Fibroblast of pulmonary artery (primary cell): ENCODE measurements around the gene ITGA3.

Source experiments
- DNase-seq: peaks from one replicate; pipeline ENCODE4 v3.0.0-alpha.2; 2010; ENCODE audit warnings: low read depth
- H3K4me3 ChIP-seq: replicated peaks from 2 replicates; pipeline ENCODE4 v1.5.1; 2011; ENCODE audit warnings: low read depth, mild to moderate bottlenecking, control low read depth, low read length, moderate library complexity
- TF ChIP-seq, protein P1 (sequence below): IDR thresholded peaks from 2 replicates; pipeline ENCODE4 v1.5.1; 2011; ENCODE audit warnings: mild to moderate bottlenecking, control low read depth, low read length, inconsistent platforms; ENCODE audit errors: missing control alignments

Gene ITGA3

DNA sequence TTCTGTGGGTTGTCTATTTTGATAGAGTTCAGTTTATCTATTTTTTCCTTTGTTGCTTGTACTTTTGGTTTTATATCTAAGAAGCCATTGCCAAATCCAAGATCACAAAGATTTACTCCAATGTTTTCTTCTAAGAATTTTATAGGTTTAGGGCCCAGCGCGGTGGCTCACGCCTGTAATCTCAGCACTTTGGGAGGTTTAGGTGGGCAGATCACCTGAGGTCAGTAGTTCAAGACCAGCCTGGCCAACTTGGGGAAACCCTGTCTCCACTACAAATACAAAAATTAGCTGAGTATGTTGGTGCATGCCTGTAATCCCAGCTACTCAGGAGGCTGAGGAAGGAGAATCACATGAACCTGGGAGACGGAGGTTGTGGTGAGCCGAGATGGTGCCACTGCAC lies 13.7 kb upstream of the ITGA3 start:
- DNase-seq, result no peak
- TF ChIP-seq, protein P1, sequence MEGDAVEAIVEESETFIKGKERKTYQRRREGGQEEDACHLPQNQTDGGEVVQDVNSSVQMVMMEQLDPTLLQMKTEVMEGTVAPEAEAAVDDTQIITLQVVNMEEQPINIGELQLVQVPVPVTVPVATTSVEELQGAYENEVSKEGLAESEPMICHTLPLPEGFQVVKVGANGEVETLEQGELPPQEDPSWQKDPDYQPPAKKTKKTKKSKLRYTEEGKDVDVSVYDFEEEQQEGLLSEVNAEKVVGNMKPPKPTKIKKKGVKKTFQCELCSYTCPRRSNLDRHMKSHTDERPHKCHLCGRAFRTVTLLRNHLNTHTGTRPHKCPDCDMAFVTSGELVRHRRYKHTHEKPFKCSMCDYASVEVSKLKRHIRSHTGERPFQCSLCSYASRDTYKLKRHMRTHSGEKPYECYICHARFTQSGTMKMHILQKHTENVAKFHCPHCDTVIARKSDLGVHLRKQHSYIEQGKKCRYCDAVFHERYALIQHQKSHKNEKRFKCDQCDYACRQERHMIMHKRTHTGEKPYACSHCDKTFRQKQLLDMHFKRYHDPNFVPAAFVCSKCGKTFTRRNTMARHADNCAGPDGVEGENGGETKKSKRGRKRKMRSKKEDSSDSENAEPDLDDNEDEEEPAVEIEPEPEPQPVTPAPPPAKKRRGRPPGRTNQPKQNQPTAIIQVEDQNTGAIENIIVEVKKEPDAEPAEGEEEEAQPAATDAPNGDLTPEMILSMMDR, result no peak
- no peak overlapping the region for H3K4me3 ChIP-seq

DNA sequence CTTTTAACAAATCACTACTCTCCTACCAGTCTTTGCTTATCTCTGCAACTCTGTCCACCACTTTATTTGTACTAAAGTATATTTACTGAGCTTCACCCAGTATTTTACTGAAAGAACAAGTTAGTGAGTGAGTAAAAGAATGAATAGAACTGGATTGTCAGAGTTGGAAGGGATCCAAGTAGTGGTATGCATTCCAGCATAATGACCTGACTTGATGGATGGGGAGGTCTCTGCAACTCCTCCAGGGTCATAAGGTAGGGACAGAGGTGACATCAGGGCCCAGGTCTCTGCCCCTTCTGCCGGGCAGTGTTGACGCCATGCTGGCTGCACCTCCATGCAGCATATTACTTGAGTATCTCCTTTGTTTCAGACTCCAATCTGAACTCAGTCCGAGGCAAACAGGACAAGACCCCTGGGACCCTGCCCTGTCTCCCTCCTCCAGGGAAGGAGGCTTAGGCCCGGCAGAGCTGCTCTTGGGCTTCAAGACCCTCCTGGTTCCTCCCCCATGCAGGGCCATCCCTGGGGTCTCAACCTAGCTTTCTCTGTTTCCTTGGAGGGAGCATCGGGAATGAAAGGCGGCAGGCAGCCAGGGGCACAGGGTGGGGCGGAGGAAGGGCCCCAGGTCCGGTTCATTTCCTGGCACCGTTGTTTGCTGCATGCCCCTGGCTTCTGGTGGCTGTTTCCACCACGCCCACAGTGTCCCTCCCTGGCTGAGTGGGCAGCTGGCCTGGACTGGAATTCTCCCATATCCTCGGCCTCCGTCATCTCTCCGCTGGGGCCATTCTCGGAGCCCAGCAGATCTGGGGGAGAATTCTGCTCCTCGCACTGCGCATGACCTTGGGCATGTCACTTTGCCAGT lies 12.4 kb upstream of the ITGA3 start:
- H3K4me3 ChIP-seq, result no peak overlapping the region
- DNase-seq, result peak; percentile 56
- TF ChIP-seq, protein P1, result no peak

DNA sequence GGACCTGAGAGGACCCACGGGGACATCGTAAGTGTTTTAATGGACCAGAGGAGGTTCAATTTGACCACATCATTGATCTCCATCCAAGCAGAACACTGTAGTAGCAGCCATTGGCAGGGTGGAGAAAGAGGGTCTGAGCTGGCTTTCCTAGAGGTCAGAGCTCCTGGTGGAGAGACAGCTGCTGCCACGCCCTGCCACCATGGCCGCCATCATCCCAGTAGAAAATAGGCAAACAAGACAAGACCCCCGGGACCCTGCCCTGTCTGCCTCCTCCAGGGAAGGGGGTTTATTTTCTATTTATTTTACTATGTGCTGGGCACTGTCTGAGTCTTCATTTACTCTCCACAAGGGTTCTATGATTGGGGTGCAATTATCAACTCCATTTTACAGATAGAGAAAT lies 11.4 kb upstream of the ITGA3 start:
- DNase-seq, result no peak
- TF ChIP-seq, protein P1, result no peak
- H3K4me3 ChIP-seq, result no peak overlapping the region

DNA sequence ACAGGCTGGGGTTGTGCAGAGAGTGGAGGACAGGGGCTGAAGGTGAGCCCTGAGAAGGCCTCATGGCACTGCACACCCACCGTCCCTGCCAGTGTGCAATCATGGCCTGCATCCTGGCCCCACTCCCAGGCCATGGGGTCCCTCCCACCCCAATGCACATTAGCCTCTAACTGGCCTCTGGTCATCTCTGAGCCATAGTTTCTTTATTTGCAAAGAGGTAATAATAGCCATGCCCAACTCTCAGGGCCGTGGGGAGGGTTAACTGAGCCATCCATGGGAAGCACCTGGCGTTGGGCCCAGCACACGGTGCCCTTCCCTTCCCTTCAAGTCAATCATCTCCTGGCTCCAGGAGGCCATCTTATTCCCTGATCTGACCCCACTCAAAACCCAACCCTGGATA lies 10.8 kb upstream of the ITGA3 start:
- TF ChIP-seq, protein P1, result no peak
- no peak for DNase-seq
- H3K4me3 ChIP-seq, result no peak overlapping the region

DNA sequence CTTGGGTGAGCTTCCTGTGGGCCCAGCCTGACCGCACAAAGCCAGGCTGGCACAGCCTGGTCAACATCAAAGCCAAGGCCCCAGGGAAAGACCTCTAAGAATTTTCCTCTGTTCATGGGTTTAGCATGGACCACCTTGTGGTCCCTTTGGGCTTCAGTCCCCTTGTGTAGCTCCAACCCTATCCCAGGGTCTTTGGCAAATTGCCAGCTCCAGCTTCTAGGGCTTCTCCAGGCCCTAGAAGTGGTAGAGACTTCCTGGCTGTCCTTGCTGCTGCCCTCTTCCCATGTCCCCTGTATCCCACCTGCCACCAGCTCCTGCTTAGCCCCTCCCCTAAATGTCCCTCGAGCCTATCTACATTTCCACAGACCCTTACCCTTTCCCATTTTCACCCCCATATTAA lies 9.7 kb upstream of the ITGA3 start:
- TF ChIP-seq, protein P1, result no peak
- no peak for DNase-seq
- H3K4me3 ChIP-seq, result no peak overlapping the region

DNA sequence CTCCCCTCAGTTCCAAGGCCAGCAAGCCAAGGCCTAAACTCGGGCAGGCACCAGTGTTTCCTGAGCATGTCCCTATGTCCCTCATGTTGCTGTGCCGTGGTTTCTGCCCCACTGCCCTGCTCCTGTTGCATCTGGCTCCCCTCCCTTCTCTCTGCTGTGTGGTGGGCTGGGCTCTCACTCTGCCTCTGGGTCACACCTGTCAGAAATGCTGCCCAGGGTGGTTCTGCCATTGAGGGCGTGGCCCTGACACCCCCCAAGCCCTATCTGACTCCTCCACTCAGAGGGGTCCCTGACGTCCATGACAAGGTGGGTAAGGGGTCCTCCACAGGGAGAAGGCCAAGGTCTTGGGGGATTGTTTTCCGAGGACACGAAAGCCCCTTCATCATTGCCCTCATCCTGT lies 9.2 kb upstream of the ITGA3 start:
- H3K4me3 ChIP-seq, result no peak overlapping the region
- TF ChIP-seq, protein P1, result no peak
- DNase-seq, result no peak

DNA sequence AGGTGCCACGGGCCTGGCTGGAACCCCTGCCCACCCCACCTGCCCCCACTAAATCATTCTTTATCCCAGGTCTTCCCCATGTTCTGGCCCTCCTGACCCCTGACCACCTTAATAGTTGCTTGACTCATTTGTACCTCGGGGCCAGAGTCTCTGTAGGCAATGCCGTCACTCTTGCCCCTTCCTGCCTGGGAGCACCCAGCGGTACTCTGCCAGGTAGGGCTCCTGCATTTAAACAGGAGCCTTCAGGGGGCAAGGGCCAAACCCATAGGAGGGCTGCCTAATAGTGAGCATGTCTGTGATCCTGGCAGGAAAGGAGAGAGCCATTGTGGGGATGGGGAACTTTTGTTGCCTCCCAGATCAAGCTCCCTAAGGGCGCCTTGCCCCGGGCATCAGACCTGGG lies 8.8 kb upstream of the ITGA3 start:
- H3K4me3 ChIP-seq, result no peak overlapping the region
- TF ChIP-seq, protein P1, result no peak
- DNase-seq, result no peak
